ES-I3 (cell line): Measurements from ENCODE around the gene DTD1.
A peak's percentile ranks its signal among the peaks of the same experiment; 100 is the strongest.

Source experiments
- H3K36me3 ChIP-seq: 2 replicates; pipeline ENCODE4 v1.6.1; 2013; ENCODE audit warnings: mild to moderate bottlenecking, low read length, control low read depth, moderate library complexity; ENCODE audit not compliant: insufficient read depth
- H3K4me1 ChIP-seq: 2 replicates; pipeline ENCODE4 v1.6.1; 2013; ENCODE audit warnings: mild to moderate bottlenecking, control low read depth, low read length; ENCODE audit not compliant: insufficient read depth
- H3K9ac ChIP-seq: 2 replicates; pipeline ENCODE4 v1.6.1; 2013; ENCODE audit warnings: low read depth, mild to moderate bottlenecking, low read length, moderate library complexity
- H3K9me3 ChIP-seq: 2 replicates; pipeline ENCODE4 v1.6.1; 2013; ENCODE audit warnings: mild to moderate bottlenecking, low read length, moderate library complexity; ENCODE audit not compliant: control insufficient read depth, insufficient read depth

The DTD1 gene, protein sequence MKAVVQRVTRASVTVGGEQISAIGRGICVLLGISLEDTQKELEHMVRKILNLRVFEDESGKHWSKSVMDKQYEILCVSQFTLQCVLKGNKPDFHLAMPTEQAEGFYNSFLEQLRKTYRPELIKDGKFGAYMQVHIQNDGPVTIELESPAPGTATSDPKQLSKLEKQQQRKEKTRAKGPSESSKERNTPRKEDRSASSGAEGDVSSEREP

DNA sequence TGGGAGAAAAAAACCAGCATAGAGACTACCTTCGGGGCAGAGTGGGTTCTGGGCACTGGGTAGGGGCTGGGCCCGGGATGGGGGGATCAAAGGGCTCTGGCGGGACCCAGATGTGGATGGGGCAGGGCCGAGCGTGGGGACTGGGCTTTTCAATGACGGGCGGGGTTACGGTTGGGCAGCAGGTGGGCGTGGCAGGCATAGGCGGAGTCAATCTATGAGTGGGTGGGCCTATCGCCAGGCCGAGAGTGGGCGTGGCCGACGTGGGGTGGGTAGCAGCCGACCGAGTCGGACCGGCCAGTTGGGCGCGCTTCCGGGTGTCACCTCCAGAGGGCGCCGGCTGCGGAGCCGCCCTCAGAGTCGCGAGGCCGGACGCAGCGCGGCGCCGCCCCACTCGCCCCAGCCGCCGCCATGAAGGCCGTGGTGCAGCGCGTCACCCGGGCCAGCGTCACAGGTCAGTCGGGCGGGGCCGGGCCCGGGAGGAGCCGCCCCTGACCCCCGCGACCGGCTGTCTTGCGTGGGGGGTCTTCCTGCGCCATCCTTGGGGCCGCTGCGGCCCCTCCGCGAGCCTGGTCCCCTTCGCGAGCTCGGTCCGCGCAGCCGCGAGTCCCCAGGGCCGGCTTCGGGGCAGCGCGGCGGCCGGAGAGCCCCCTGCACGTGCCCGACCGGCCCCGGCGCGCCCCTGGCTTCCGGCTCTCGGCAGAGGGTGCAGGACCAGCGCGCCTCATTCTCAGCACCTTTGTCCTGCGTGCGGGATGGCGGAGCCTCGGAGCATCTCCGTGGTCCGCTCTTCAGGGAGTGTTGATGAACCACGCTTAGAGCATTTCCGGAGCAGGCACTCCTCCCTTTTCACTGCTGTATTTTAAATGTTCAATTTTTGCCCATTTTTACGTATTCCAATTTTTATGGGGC, at the start of gene DTD1:
DTD1 (plus strand) TSS at position 390 of the 909 bp plus-strand sequence; CDS start at position 409, 19 bp downstream.
- H3K9me3 ChIP-seq: no peaks in the 10 kb centered on the region; the same call in 1 of the 2 replicates
- H3K36me3 ChIP-seq: no peaks in the 10 kb centered on the region
- peaks cover 26% of the 10 kb centered on the region; the same call in 1 of the 2 replicates for H3K4me1 ChIP-seq
- H3K9ac ChIP-seq: peak within 1 kb of the TSS; percentile 74

DNA sequence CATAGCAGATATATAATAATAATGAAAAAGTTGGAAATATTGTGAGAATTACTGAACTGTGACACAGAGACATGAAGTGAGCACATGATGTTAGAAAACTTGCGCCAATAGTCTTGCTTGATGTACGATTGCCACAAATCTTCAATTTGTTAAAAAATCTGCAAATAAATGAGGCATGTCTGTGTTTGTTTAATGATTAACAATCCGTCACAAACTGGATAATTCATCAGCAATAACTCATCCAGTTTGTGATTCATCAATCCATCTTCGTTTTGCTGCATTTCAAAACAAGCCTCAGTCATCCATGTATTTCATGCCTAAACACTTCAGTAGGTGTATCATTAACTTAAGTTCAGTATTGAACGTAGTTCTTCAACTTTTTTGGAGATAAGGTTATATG, 46.1 kb upstream of the DTD1 start:
- no peak overlapping the region for H3K9ac ChIP-seq
- H3K4me1 ChIP-seq: no peaks in the 10 kb centered on the region
- no peaks in the 10 kb centered on the region for H3K9me3 ChIP-seq
- peaks cover 19% of the 10 kb centered on the region for H3K36me3 ChIP-seq

DNA sequence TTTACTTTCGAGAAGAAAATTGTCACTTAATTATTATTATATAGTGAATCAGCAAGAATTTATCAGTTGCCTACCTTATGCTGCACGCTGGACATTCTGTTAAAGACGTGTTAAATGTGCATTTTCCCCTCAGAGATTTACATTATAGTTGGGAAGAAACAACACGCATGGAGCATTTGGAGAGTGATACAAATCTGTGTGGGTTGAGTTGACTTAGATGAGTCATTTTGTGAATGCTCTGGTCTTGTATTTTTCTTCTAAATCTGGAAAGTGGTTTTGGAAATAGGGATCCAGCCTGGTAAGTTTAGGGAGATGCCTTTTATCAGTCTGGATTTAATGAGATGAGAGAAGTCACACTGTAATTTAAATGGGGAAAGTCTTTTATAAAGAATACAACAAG, 44.6 kb upstream of the DTD1 start:
- Histone ChIP-seq H3K9ac (no peak overlapping the region), H3K36me3 (peaks cover 20% of the 10 kb centered on the region), H3K9me3 (no peaks in the 10 kb centered on the region), H3K4me1 (no peaks in the 10 kb centered on the region)

DNA sequence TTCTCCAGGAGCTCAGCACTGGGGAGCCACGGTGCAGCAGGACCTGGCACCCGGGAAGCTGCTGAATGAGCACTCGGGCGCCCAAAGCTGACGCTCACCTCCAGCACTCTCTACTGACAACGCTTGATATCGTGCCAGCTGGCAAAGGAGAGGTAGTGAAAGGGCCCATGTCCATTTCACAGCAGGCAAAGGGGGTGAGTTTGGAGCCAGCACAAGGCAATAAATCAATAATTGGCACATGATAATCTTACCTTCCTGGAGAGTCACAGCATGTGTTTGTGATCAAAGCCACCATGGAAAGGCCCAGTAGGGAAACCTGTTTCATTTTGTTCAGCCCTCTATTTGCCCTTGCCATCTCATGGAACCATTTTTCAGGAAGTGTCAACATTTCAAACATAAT, 43.9 kb upstream of the DTD1 start:
- Histone ChIP-seq H3K36me3 (peaks cover 21% of the 10 kb centered on the region), H3K9me3 (no peaks in the 10 kb centered on the region), H3K4me1 (no peaks in the 10 kb centered on the region), H3K9ac (no peak overlapping the region)

DNA sequence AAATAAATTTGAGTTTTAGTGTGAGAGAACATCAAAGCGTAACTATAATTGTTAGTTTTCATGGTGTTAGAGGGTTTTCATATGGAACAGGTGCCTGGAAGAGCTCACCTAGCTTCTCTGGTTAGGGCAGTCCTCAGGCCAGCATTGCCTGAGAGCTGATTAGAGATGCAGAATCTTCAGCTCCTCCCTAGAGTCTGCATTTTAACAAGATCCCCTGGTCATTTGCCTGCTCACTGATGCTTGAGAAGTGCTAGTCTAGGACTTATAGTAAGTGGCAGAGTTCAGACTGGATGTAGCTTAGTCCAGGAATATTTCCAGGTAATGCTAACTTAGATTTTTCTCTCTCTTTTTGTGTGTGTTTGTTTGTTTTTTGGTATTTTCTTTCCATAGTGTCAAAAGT, 42.3 kb upstream of the DTD1 start:
- H3K9me3 ChIP-seq: no peaks in the 10 kb centered on the region
- H3K36me3 ChIP-seq: peaks cover 20% of the 10 kb centered on the region; the same call in 1 of the 2 replicates
- H3K9ac ChIP-seq: no peak overlapping the region
- no peaks in the 10 kb centered on the region for H3K4me1 ChIP-seq

DNA sequence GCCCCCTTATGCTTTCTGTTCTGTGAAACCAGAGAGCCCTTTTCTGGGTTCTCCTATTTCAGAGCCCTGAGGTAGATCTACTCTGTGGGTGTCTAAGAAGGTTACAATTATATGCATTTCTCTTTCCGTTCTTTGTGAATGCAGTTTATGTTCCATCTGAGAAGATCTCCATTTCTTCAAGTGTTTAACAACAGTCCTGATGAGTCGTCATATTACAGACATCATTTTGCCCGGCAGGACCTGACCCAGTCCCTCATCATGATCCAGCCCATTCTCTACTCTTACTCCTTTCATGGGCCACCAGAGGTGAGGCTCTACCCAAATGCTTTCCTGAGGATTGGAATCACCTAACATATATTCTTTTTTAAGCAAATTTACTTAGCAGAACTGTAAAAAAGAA, 39.4 kb upstream of the DTD1 start:
- Histone ChIP-seq H3K4me1 (no peaks in the 10 kb centered on the region), H3K9me3 (no peaks in the 10 kb centered on the region), H3K36me3 (peaks cover 19% of the 10 kb centered on the region; the same call in 1 of the 2 replicates), H3K9ac (no peak overlapping the region)

DNA sequence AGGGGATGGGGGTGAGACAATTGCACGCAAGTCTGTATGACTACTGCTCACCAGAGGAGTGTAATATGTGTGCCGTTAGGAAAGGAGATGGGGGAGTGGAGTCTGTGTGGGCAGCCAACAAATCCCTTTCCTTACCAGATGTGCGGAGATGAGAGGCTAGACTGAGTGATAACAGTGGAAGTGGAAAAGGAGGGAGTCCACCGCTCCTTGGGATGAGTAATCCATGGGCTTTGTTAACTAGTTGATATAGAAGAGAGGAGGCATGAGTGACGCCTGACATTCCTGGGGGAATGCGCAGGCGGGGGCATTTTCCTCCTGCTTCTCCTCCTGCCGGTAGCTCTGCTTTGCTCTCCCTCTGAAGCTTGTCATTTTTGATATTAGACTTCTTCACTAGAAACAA, 34.1 kb upstream of the DTD1 start:
- Histone ChIP-seq H3K9ac (no peak overlapping the region), H3K36me3 (peaks cover 20% of the 10 kb centered on the region; the same call in 1 of the 2 replicates), H3K4me1 (no peaks in the 10 kb centered on the region), H3K9me3 (no peaks in the 10 kb centered on the region)

DNA sequence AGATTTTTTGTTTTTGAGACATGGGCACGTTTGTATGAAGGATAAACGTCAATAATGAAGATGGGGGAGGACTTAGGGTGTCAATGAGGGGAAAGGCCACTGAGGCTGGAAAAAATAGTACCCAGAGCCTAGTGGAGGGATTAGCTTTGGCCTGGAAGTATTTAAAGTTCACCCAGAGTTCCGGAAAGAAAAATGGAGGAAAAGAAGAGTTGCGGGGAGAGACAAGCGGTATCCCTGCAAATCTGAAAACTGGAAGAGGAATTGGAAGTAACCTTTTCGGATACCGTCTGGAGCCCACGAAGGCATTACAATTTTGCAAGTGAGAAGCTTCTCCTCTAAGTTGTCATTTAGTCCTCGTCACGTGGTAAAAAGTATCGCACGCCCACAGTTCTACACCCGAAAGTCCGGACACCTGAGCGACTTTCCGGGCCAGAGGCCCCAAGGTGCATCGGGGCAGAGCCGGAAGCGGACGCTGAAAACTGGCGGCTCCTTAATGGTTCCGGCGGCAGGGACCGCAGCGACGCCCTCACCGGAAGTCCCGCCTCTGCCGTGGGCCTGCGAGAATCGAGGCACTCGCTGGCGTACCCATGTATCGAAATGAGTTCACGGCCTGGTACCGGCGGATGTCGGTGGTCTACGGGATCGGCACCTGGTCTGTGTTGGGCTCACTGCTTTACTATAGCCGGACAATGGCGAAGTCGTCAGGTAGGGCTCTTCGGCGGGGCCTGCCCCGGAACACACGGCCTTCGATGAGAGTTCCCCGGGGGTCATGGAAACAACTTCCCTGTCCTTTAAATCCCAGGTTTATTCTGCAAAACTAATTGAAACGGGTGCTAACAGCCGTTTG, 20.7 kb upstream of the DTD1 start, which contains the start of gene SMIM26:
SMIM26 (plus strand) TSS at position 541 of the 847 bp plus-strand sequence; CDS start at position 588, 47 bp downstream.
- no peaks in the 10 kb centered on the region; the same call in 1 of the 2 replicates for H3K9me3 ChIP-seq
- peaks cover 6% of the 10 kb centered on the region; the same call in 1 of the 2 replicates for H3K36me3 ChIP-seq
- H3K4me1 ChIP-seq: no peaks in the 10 kb centered on the region
- H3K9ac ChIP-seq: peak within 1 kb of the TSS; percentile 78

DNA sequence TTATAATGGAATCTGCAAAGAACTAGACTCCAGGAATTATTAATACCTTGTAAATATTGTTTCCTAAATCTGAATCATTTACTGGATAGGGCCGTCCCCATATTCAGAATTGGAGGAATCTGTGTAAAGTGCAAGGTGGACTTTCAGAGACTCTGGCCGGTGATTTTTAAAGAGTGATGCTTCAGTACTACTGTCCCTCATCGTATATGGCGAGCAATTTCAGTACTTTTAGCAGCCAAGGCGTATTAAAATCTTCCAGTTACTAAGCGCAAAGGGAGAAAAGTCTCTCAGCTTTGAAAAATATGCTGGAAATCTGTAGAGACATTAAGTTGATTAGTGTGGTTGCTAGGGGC, 20.1 kb upstream of the DTD1 start:
- H3K9ac ChIP-seq: peak overlapping the region; percentile 78
- peaks cover 6% of the 10 kb centered on the region; the same call in 1 of the 2 replicates for H3K36me3 ChIP-seq
- H3K9me3 ChIP-seq: no peaks in the 10 kb centered on the region; the same call in 1 of the 2 replicates
- no peaks in the 10 kb centered on the region for H3K4me1 ChIP-seq

DNA sequence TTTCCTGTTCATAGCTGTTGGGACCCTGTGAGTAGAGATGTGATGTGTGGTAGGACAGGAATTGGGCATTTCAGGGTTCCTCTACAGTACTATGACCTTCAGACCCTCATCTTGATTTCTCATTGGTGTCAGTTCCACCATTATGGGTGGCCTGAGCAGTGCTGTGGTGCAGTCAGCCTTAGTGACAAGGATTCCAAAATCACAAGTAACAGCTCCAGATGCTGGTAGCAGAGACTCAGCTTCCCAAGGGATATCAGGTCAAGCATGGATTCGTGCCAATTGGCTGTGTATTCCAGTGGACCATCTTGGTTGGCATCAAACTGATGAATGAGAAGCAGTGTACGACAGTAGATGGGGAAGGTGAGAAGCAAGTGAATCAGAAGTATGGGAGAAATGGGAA, 16.8 kb upstream of the DTD1 start:
- no peaks in the 10 kb centered on the region; the same call in 1 of the 2 replicates for H3K9me3 ChIP-seq
- H3K9ac ChIP-seq: no peak overlapping the region
- H3K4me1 ChIP-seq: no peaks in the 10 kb centered on the region
- H3K36me3 ChIP-seq: peaks cover 6% of the 10 kb centered on the region; the same call in 1 of the 2 replicates

DNA sequence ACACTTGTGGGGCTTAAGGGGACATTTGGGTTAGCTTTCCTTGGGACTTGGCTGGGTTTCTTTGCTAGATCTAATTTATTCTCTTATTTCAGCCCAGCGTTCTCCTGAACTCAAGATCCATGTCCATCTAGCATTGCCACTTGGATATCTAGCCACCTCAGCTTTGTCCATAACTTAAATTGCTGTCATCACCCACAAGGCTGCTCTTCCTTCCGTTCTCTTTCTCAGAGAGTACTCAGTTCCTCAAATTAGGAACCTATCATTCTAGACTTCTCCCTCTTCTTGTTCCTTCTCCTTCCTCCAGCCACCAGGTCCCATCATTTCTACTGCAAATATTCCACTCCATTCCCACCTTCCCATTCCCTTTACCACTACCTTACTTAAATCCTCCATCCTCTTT, 16.3 kb upstream of the DTD1 start:
- Histone ChIP-seq H3K9ac (no peak overlapping the region), H3K4me1 (no peaks in the 10 kb centered on the region), H3K9me3 (no peaks in the 10 kb centered on the region; the same call in 1 of the 2 replicates), H3K36me3 (peaks cover 6% of the 10 kb centered on the region; the same call in 1 of the 2 replicates)

DNA sequence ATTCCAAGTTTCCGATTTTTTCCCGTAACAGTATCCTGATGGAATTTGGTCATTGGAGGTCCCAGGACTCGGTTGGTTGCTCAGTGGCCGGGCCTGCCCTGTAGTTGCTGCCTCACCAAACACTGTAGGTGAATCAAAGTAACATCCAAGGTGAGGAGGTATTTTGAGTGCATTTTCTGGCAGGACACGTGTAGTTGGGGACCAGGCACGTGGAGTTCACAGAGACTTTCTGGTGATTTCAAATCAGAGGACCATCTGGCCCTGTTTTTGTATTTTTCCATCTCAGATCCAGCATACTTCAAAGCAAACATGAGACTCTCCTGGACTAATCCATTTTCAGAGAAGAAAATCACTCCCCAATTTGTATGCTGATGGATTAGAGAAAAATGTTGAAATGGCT, 9.9 kb upstream of the DTD1 start:
- Histone ChIP-seq H3K9ac (no peak overlapping the region), H3K4me1 (no peaks in the 10 kb centered on the region), H3K36me3 (no peaks in the 10 kb centered on the region), H3K9me3 (no peaks in the 10 kb centered on the region)

DNA sequence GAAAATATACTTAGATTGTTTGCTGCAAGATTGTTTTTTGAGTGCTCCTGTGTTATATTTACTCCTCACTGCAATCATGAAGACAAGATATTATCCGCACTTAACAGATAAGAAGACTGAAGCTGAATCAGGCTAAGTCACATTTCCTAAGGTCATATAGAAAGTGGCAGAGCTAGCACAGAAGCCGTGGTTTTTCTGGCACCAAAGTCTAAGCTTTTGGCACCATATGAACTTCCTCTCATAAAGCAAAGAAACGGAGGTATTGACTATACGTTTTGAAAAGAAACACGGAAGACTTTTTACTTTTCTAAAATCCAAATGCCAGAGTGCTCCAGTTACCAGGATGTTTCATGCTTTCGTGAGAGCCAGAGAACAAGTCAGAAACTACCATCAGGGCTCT, 9.3 kb upstream of the DTD1 start:
- Histone ChIP-seq H3K9me3 (no peaks in the 10 kb centered on the region), H3K9ac (no peak overlapping the region), H3K4me1 (no peaks in the 10 kb centered on the region)

DNA sequence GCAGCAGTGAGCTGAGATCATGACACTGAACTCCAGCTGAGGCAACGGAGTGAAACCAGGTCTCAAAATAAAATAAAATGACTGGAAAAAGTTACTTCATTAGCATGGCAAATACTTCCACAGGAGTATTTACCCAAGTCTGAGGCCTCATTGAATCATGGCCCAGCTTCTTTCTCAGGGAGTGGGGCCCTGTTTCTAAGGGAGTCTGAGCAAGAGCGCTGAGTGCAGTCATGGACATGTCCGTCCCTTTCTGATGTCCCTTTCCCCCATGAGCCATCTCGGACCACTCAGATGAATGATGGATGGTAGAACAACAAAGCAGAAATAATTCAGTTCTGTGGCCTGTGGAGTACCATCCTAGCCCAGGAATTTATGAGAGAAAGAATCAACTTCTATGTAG, 7.8 kb upstream of the DTD1 start:
- Histone ChIP-seq H3K9me3 (no peaks in the 10 kb centered on the region), H3K4me1 (peaks cover 4% of the 10 kb centered on the region; the same call in 1 of the 2 replicates), H3K36me3 (no peaks in the 10 kb centered on the region), H3K9ac (no peak overlapping the region)

More for the DNA sequence above, 9.3 kb upstream of the DTD1 start:
- no peaks in the 10 kb centered on the region for H3K36me3 ChIP-seq
